Astrocyte (in vitro differentiated cells and primary cell): ENCODE results near the gene MACC1.

Source experiments
- EZH2 ChIP-seq: IDR thresholded peaks from 2 replicates; pipeline ENCODE4 v1.6.1; 2012; ENCODE audit warnings: mild to moderate bottlenecking, low read length, inconsistent platforms; ENCODE audit not compliant: insufficient read depth
- TF ChIP-seq, protein P1 (sequence below): IDR thresholded peaks from 2 replicates; pipeline ENCODE4 v1.5.1; 2011; ENCODE audit warnings: low read depth, mild to moderate bottlenecking, inconsistent platforms, low read length, moderate library complexity; ENCODE audit not compliant: insufficient read depth

DNA sequence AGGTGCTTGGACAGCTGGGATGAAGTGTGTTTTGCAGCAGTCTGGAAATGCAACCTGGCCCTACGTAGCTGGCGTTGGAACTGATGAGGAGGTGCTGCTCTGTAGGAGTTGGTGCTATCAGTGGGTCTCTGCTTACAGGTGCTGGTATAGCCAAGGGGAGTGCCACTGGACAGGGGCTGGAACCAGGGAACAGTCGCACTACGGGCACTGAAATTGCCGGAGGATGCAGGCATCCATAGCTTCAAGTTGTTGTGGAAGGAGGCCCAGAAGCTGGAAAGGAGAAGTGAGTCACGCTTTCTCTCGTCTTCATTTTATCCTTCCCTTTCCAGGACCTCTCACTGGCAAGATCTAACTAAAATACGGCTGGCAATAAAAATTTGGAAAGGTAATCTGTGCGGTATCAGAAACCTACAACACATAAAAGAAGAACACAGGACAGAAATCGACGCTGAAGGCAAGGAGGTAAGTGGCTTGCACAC is 25.8 kb downstream of the MACC1 start:
- TF ChIP-seq, protein P1, sequence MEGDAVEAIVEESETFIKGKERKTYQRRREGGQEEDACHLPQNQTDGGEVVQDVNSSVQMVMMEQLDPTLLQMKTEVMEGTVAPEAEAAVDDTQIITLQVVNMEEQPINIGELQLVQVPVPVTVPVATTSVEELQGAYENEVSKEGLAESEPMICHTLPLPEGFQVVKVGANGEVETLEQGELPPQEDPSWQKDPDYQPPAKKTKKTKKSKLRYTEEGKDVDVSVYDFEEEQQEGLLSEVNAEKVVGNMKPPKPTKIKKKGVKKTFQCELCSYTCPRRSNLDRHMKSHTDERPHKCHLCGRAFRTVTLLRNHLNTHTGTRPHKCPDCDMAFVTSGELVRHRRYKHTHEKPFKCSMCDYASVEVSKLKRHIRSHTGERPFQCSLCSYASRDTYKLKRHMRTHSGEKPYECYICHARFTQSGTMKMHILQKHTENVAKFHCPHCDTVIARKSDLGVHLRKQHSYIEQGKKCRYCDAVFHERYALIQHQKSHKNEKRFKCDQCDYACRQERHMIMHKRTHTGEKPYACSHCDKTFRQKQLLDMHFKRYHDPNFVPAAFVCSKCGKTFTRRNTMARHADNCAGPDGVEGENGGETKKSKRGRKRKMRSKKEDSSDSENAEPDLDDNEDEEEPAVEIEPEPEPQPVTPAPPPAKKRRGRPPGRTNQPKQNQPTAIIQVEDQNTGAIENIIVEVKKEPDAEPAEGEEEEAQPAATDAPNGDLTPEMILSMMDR, result no peak
- no peak for TF ChIP-seq EZH2
